ENCODE data around the gene GADD45G.

Gene GADD45G

DNA sequence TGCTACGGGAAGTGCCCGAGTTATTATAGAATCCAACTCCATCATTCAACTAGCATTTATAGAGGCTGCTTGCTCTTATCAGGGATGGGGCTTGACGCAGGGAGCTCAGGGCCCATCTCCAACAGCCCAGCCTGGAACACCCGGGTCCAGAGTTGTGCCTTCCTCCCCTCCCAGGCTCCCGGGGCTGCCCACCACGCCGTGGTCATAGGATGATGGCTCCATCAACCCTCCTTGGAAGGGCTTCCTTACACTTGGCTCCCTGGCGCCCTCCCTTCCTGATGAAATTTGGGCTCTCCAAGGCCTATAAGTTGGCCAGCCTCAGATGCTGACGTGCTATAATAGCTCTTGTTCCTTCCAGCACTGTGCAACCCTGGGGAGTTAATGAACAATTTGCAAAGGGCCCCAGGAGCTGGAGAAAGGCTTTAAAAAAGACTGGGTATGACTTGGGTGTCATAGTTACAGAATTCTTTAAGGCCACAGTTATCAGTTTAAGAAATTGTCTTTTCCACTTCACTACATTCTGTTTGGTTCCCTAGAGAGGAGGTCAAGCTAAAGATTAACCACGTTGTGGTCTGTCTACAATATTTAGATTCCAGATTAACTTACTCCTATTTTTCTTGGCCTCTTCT lies 42.5 kb upstream of the GADD45G start:
- POLR2A ChIA-PET, result no interaction called here
- DNase-seq (ENCODE audit: extremely low spot score), result no peak
- TF ChIP-seq, protein P1, sequence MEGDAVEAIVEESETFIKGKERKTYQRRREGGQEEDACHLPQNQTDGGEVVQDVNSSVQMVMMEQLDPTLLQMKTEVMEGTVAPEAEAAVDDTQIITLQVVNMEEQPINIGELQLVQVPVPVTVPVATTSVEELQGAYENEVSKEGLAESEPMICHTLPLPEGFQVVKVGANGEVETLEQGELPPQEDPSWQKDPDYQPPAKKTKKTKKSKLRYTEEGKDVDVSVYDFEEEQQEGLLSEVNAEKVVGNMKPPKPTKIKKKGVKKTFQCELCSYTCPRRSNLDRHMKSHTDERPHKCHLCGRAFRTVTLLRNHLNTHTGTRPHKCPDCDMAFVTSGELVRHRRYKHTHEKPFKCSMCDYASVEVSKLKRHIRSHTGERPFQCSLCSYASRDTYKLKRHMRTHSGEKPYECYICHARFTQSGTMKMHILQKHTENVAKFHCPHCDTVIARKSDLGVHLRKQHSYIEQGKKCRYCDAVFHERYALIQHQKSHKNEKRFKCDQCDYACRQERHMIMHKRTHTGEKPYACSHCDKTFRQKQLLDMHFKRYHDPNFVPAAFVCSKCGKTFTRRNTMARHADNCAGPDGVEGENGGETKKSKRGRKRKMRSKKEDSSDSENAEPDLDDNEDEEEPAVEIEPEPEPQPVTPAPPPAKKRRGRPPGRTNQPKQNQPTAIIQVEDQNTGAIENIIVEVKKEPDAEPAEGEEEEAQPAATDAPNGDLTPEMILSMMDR (IDR thresholded peaks at IDR 0.05; ENCODE audit: control extremely low read depth, extremely low read depth, low read depth, missing control alignments), result no peak
- CTCF ChIA-PET, result interaction anchor here (1.1 to 5.3 kb wide), 3 partner anchors 13 to 35 kb away, joined by 3 to 45 read pairs (median 10); no protein-coding TSS in a partner anchor

GRCh38 chr9:89563571-89564345 lies 41.1 kb upstream of the GADD45G start:
- CTCF ChIA-PET, result interaction anchor here (0.7 to 2.5 kb wide), 13 partner anchors 8 to 532 kb away, joined by 3 to 16 read pairs (median 5); no protein-coding TSS in a partner anchor

GRCh38 chr9:89564346-89564878 lies 40.4 kb upstream of the GADD45G start:
- ChIA-PET CTCF (interaction anchor here (0.8 to 2.5 kb wide), 15 partner anchors 8 to 531 kb away, joined by 3 to 16 read pairs (median 5); no protein-coding TSS in a partner anchor), POLR2A (interaction anchor here (0.6 kb wide), 1 partner anchor 114 kb away, joined by 3 read pairs; no protein-coding TSS in a partner anchor)
- peak; percentile 87 for DNase-seq (ENCODE audit: extremely low spot score)
- TF ChIP-seq, protein P1 (IDR thresholded peaks at IDR 0.05; ENCODE audit: control extremely low read depth, extremely low read depth, low read depth, missing control alignments), result peak; percentile 37

More at GRCh38 chr9:89563571-89564345, 41.1 kb upstream of the GADD45G start:
- TF ChIP-seq, protein P1 (IDR thresholded peaks at IDR 0.05; ENCODE audit: control extremely low read depth, extremely low read depth, low read depth, missing control alignments), result no peak
- POLR2A ChIA-PET, result interaction anchor here (0.6 kb wide), 1 partner anchor 114 kb away, joined by 3 read pairs; no protein-coding TSS in a partner anchor
- no peak for DNase-seq (ENCODE audit: extremely low spot score)

GRCh38 chr9:89567649-89568048 lies 37.2 kb upstream of the GADD45G start:
- TF ChIP-seq, protein P1 (IDR thresholded peaks at IDR 0.05; ENCODE audit: control extremely low read depth, extremely low read depth, low read depth, missing control alignments), result no peak
- ChIA-PET POLR2A (no interaction called here), CTCF (interaction anchor here (0.7 to 4.3 kb wide), 7 partner anchors 8 to 35 kb away, joined by 3 to 17 read pairs (median 4); no protein-coding TSS in a partner anchor)
- DNase-seq (ENCODE audit: extremely low spot score), result no peak

DNA sequence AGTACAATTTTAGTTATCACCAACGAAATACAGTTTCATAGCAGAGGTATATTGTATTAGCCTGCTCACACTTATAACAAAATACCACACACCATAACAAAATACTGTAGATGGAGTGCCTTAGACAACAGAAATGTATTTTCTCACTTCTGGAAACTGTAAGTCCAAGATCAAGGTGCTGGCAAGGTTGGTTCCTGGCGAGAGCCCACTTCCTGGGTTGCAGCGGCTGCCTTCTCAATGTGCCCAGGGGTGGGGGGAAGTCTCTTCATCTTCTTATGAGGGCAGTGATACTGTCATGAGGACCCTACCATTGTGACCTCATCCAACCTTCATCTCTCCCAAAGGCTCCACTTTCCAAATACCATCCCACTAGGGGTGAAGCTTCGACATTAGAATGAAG lies 30.5 kb upstream of the GADD45G start:
- CTCF ChIA-PET, result interaction anchor here (1.0 to 4.3 kb wide), 4 partner anchors 9 to 29 kb away, joined by 4 to 23 read pairs (median 10); no protein-coding TSS in a partner anchor
- POLR2A ChIA-PET, result no interaction called here
- no peak for DNase-seq (ENCODE audit: extremely low spot score)
- TF ChIP-seq, protein P1 (IDR thresholded peaks at IDR 0.05; ENCODE audit: control extremely low read depth, extremely low read depth, low read depth, missing control alignments), result no peak

GRCh38 chr9:89576404-89576839 lies 28.4 kb upstream of the GADD45G start:
- TF ChIP-seq, protein P1 (IDR thresholded peaks at IDR 0.05; ENCODE audit: control extremely low read depth, extremely low read depth, low read depth, missing control alignments), result peak; percentile 43
- ChIA-PET CTCF (interaction anchor here (0.6 to 4.3 kb wide), 16 partner anchors 9 to 1335 kb away, joined by 3 to 23 read pairs (median 3); no protein-coding TSS in a partner anchor), POLR2A (no interaction called here)
- no peak for DNase-seq (ENCODE audit: extremely low spot score)
